Left ventricle myocardium inferior (tissue), 1 donor: ENCODE measurements around the gene ENO3. TPM values are rescaled to one million over a fixed set of nuclear protein-coding genes. Genes with fewer than 3 reads are reported as not detected.
A peak's percentile ranks its signal among the peaks of the same experiment; 100 is the strongest.

Source experiments
- DNase-seq: peaks from one replicate; pipeline ENCODE4 v3.0.0-alpha.2; 2020
- H3K27ac ChIP-seq: fragments of 200-600 bp; replicated peaks from 2 replicates; pipeline ENCODE4 v1.8.0; 2021
- H3K27me3 ChIP-seq: fragments of 200-600 bp; 2 replicates; pipeline ENCODE4 v1.8.0; 2021; ENCODE audit warnings: low read depth
- H3K36me3 ChIP-seq: fragments of 200-600 bp; 2 replicates; pipeline ENCODE4 v1.8.0; 2021
- H3K4me1 ChIP-seq: fragments of 200-600 bp; 2 replicates; pipeline ENCODE4 v1.8.0; 2021
- H3K4me3 ChIP-seq: fragments of 200-600 bp; 2 replicates; pipeline ENCODE4 v1.8.0; 2021; ENCODE audit warnings: mild to moderate bottlenecking, moderate library complexity
- H3K9me3 ChIP-seq: fragments of 200-600 bp; replicated peaks from 2 replicates; pipeline ENCODE4 v1.8.0; 2021
- CTCF ChIP-seq: fragments of 200-600 bp; IDR thresholded peaks from 2 replicates; pipeline ENCODE4 v1.8.0; 2021; ENCODE audit warnings: antibody characterized with exemption, mild to moderate bottlenecking, borderline replicate concordance
- intact Hi-C: fragments of 100-400 bp; cut with micrococcal nuclease; formaldehyde crosslinking; loops from one replicate; pipeline ENCODE4 v1.11.0; 2022
- total RNA-seq: library from RNA; stranded (reverse); fragmentation: NEBNext Ultra II Directional; extraction: Animal tissue kit (Norgen Biotek cat#: 25700); gene quantifications from one replicate; pipeline ENCODE4 v1.2.1, GENCODE V29; 2021
- donor health status: DM: no; HTN: yes; CAD: no; lungs with severe emphysema.

Gene ENO3
- total RNA-seq, 1 donor from 2014 or later = 827 TPM

DNA sequence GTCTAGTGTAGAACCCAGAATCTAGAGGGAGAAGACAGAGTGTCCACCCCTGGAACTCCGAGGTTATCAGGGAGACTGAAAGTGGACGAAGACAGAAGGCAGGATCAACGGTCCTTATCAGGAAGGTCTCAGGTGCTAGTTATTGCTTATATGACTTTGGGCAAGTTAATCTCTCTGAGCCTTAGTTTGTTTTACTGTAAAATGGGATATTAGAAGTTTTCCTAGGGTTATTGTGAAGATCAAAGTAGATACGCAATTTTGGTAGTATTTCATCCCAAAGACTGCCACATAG, 9.7 kb upstream of the ENO3 start:
- Histone ChIP-seq H3K36me3 (peaks cover 71% of the 10 kb centered on the region), H3K4me1 (peaks cover 84% of the 10 kb centered on the region), H3K27me3 (no peaks in the 10 kb centered on the region), H3K27ac (peak overlapping the region; percentile 96), H3K4me3 (peak overlapping the region; percentile 84), H3K9me3 (no peaks in the 10 kb centered on the region)
- no peak for TF ChIP-seq CTCF
- intact Hi-C loops = no loop called here
- no peak for DNase-seq

GRCh38 chr17:4942760-4943508, 8.0 kb upstream of the ENO3 start:
- H3K4me3 ChIP-seq = no peak overlapping the region
- H3K36me3 ChIP-seq = peaks cover 60% of the 10 kb centered on the region
- intact Hi-C loops = no loop called here
- H3K27me3 ChIP-seq = no peaks in the 10 kb centered on the region
- no peak overlapping the region for H3K27ac ChIP-seq
- TF ChIP-seq CTCF = no peak
- DNase-seq = no peak
- no peaks in the 10 kb centered on the region for H3K9me3 ChIP-seq
- peaks cover 94% of the 10 kb centered on the region for H3K4me1 ChIP-seq

DNA sequence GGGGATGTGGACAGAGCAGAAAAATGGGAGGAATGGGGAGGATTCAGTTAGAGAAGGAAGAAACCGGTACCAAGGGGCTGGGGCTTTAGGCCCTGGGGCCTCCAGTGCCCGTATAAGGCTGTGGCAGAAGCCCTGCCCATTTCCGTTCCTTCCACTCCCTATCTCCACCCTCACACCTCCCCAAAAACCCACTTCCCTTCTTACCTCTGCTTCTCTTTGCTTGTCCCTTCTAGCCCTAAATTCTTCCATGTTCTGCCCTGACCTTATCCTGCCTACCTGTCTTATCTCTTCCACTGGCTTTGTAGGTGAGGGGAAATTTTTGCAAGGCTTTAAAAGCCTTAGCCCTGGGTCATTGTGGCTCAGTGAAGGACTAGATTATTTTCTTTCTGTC, 6.8 kb upstream of the ENO3 start:
- H3K27ac ChIP-seq = peak overlapping the region; percentile 100
- DNase-seq = no peak

GRCh38 chr17:4944554-4945175, 6.3 kb upstream of the ENO3 start:
- Histone ChIP-seq H3K36me3 (peaks cover 51% of the 10 kb centered on the region), H3K4me3 (peak overlapping the region; percentile 99), H3K27me3 (no peaks in the 10 kb centered on the region), H3K9me3 (no peaks in the 10 kb centered on the region), H3K27ac (peak overlapping the region; percentile 100), H3K4me1 (peaks cover 89% of the 10 kb centered on the region)
- DNase-seq = no peak
- no peak for TF ChIP-seq CTCF
- intact Hi-C loops = no loop called here

More for the DNA sequence above, 6.8 kb upstream of the ENO3 start:
- Histone ChIP-seq H3K4me1 (peaks cover 89% of the 10 kb centered on the region), H3K9me3 (no peaks in the 10 kb centered on the region), H3K36me3 (peaks cover 51% of the 10 kb centered on the region), H3K4me3 (peak overlapping the region; percentile 99), H3K27me3 (no peaks in the 10 kb centered on the region)
- intact Hi-C loops = no loop called here
- TF ChIP-seq CTCF = no peak

GRCh38 chr17:4945176-4945943, 5.6 kb upstream of the ENO3 start:
- DNase-seq = peak; percentile 72
- peak overlapping the region; percentile 99 for H3K4me3 ChIP-seq
- H3K27ac ChIP-seq = peak overlapping the region; percentile 100
- no peaks in the 10 kb centered on the region for H3K9me3 ChIP-seq
- peaks cover 92% of the 10 kb centered on the region for H3K4me1 ChIP-seq
- H3K27me3 ChIP-seq = no peaks in the 10 kb centered on the region
- intact Hi-C loops = no loop called here
- peaks cover 51% of the 10 kb centered on the region for H3K36me3 ChIP-seq
- no peak for TF ChIP-seq CTCF
